ENCODE data around the gene TTI1. TPM values are rescaled to one million over a fixed set of nuclear protein-coding genes. Genes with fewer than 3 reads are reported as not detected.

Gene TTI1
- total and polyA plus RNA-seq, 2 of the 13 experiments (the other 11 are each of a cell fraction or from before 2014, with no cell fraction given), result 22.9 to 39.8 TPM

DNA sequence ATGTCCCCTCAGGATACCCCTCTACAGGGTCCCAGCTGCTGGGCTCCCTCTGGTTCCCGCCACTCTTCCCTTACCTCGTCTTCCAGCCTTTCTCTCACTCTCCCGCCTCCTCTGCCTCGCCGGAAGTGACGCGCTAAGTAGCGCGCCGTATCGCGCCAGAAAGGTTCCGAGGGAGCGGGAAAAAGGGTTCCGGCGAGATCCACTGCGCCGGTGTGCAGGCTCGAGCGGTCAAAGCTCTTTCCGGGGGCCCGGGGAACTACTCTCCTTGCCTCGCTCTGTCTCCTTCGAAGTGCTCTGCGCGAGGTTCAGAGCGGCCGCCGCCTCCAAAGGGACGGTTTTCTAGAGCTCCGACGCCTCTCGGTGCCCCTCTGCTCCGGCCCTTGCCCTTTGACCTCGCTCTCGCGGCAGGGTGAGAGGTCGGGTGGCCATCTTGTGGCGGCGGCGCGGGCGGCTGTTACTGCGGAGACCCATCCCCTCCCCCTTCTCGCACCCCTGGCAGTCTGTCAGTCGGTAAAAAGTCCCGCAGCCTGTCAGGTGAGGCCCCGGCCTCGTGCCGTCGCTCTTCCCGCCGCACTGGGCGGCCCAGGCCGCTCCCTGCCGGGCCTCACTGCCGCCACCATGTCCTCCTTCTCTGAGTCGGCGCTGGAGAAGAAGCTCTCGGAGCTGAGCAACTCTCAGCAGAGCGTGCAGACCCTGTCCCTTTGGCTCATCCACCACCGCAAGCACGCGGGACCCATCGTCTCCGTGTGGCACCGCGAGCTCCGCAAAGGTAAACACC is at the start of gene TTI1, which contains the start of gene RPRD1B (continued):
- TF ChIP-seq, protein P1, sequence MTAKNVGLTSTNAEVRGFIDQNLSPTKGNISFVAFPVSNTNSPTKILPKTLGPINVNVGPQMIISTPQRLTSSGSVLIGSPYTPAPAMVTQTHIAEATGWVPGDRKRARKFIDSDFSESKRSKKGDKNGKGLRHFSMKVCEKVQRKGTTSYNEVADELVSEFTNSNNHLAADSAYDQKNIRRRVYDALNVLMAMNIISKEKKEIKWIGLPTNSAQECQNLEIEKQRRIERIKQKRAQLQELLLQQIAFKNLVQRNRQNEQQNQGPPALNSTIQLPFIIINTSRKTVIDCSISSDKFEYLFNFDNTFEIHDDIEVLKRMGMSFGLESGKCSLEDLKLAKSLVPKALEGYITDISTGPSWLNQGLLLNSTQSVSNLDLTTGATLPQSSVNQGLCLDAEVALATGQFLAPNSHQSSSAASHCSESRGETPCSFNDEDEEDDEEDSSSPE (CRISPR knock-in tag; IDR thresholded peaks at IDR 0.05), result peak; percentile 99
- TF ChIP-seq, protein P2, sequence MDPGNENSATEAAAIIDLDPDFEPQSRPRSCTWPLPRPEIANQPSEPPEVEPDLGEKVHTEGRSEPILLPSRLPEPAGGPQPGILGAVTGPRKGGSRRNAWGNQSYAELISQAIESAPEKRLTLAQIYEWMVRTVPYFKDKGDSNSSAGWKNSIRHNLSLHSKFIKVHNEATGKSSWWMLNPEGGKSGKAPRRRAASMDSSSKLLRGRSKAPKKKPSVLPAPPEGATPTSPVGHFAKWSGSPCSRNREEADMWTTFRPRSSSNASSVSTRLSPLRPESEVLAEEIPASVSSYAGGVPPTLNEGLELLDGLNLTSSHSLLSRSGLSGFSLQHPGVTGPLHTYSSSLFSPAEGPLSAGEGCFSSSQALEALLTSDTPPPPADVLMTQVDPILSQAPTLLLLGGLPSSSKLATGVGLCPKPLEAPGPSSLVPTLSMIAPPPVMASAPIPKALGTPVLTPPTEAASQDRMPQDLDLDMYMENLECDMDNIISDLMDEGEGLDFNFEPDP (CRISPR knock-in tag; conservative IDR thresholded peaks at IDR 0.05), result peak; percentile 96
- TF ChIP-seq ZFYVE20 (CRISPR knock-in tag; IDR thresholded peaks at IDR 0.05; ENCODE audit: borderline replicate concordance, low read depth) (peak; percentile 61; the same call in 1 of the 2 replicates), ZNF841 (CRISPR knock-in tag; IDR thresholded peaks at IDR 0.05; ENCODE audit: borderline replicate concordance) (0 out of 2 replicates have a peak, but pooled peaks have one; percentile 53), MED1 (CRISPR knock-in tag; IDR thresholded peaks at IDR 0.05) (peak; percentile 85), CBX5 (CRISPR knock-in tag; IDR thresholded peaks at IDR 0.05; ENCODE audit: borderline replicate concordance) (peak; percentile 89; the same call in 1 of the 2 replicates), XRCC5 (optimal IDR thresholded peaks at IDR 0.05; ENCODE audit: low read length) (peak; percentile 18), ZNF44 (CRISPR knock-in tag; IDR thresholded peaks at IDR 0.05) (peak; percentile 53; the same call in 1 of the 2 replicates), ZFP41 (CRISPR knock-in tag; IDR thresholded peaks at IDR 0.05; ENCODE audit: borderline replicate concordance) (peak; percentile 29; the same call in 1 of the 2 replicates), CREB1 (IDR thresholded peaks at IDR 0.05) (peak; percentile 99), CREB1 (CRISPR knock-in tag; IDR thresholded peaks at IDR 0.05) (peak; percentile 100), CEBPG (CRISPR knock-in tag; IDR thresholded peaks at IDR 0.05) (peak; percentile 40; the same call in 1 of the 2 replicates), SMARCC2 (IDR thresholded peaks at IDR 0.05) (no peak), ZNF557 (CRISPR knock-in tag; IDR thresholded peaks at IDR 0.05) (peak; percentile 89; the same call in 1 of the 2 replicates), NFIB (CRISPR knock-in tag; IDR thresholded peaks at IDR 0.05; ENCODE audit: borderline replicate concordance) (0 out of 2 replicates have a peak, but pooled peaks have one; percentile 96), ZC3H4 (CRISPR knock-in tag; IDR thresholded peaks at IDR 0.05; ENCODE audit: borderline replicate concordance) (no peak; the same call in none of the 2 replicates)
- TF ChIP-seq, protein P3, sequence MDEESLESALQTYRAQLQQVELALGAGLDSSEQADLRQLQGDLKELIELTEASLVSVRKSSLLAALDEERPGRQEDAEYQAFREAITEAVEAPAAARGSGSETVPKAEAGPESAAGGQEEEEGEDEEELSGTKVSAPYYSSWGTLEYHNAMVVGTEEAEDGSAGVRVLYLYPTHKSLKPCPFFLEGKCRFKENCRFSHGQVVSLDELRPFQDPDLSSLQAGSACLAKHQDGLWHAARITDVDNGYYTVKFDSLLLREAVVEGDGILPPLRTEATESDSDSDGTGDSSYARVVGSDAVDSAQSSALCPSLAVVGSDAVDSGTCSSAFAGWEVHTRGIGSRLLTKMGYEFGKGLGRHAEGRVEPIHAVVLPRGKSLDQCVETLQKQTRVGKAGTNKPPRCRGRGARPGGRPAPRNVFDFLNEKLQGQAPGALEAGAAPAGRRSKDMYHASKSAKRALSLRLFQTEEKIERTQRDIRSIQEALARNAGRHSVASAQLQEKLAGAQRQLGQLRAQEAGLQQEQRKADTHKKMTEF (CRISPR knock-in tag; IDR thresholded peaks at IDR 0.05), result peak; percentile 99
- TF ChIP-seq, protein P4, sequence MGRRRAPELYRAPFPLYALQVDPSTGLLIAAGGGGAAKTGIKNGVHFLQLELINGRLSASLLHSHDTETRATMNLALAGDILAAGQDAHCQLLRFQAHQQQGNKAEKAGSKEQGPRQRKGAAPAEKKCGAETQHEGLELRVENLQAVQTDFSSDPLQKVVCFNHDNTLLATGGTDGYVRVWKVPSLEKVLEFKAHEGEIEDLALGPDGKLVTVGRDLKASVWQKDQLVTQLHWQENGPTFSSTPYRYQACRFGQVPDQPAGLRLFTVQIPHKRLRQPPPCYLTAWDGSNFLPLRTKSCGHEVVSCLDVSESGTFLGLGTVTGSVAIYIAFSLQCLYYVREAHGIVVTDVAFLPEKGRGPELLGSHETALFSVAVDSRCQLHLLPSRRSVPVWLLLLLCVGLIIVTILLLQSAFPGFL (CRISPR knock-in tag; IDR thresholded peaks at IDR 0.05), result no peak
- TF ChIP-seq, protein P5, sequence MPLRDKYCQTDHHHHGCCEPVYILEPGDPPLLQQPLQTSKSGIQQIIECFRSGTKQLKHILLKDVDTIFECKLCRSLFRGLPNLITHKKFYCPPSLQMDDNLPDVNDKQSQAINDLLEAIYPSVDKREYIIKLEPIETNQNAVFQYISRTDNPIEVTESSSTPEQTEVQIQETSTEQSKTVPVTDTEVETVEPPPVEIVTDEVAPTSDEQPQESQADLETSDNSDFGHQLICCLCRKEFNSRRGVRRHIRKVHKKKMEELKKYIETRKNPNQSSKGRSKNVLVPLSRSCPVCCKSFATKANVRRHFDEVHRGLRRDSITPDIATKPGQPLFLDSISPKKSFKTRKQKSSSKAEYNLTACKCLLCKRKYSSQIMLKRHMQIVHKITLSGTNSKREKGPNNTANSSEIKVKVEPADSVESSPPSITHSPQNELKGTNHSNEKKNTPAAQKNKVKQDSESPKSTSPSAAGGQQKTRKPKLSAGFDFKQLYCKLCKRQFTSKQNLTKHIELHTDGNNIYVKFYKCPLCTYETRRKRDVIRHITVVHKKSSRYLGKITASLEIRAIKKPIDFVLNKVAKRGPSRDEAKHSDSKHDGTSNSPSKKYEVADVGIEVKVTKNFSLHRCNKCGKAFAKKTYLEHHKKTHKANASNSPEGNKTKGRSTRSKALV (CRISPR knock-in tag; IDR thresholded peaks at IDR 0.05), result peak; percentile 52; the same call in 1 of the 2 replicates
- TF ChIP-seq, protein P6, sequence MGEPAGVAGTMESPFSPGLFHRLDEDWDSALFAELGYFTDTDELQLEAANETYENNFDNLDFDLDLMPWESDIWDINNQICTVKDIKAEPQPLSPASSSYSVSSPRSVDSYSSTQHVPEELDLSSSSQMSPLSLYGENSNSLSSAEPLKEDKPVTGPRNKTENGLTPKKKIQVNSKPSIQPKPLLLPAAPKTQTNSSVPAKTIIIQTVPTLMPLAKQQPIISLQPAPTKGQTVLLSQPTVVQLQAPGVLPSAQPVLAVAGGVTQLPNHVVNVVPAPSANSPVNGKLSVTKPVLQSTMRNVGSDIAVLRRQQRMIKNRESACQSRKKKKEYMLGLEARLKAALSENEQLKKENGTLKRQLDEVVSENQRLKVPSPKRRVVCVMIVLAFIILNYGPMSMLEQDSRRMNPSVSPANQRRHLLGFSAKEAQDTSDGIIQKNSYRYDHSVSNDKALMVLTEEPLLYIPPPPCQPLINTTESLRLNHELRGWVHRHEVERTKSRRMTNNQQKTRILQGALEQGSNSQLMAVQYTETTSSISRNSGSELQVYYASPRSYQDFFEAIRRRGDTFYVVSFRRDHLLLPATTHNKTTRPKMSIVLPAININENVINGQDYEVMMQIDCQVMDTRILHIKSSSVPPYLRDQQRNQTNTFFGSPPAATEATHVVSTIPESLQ (CRISPR knock-in tag; conservative IDR thresholded peaks at IDR 0.05), result peak; percentile 73

All from HepG2 (cell line).